ENCODE results near the gene MAP3K20. TPM values are rescaled to one million over a fixed set of nuclear protein-coding genes. Genes with fewer than 3 reads are reported as not detected.
A peak's percentile ranks its signal among the peaks of the same experiment; 100 is the strongest.

The MAP3K20 gene
- total and polyA plus RNA-seq, 2 experiments from 2014 or later: 151 to 169 TPM

DNA sequence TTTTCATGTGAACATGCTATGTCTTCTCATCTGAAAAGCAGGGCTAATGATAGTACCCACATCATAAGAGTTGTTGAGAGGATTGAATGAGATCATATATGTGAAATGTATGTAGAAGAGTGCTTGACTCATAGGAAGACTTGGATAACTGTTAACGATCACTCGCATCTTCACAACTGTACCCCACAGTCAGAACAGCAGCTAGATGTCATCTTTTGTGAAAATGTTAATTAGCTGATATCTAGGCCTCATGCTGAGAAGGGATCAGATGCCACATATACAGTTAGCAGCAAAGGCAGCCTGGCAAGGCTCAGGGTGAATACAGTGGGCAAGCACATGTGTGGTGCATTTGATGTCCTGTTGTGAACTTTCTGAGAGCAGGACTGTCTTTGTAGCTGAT lies 24.2 kb downstream of the MAP3K20 start:
- Histone ChIP-seq H3K27ac (no peak overlapping the region), H3K27me3 (no peaks in the 10 kb centered on the region), H3K9me3 (ENCODE audit: low read depth) (no peaks in the 10 kb centered on the region), H3K4me3 (no peak overlapping the region), H3K36me3 (peaks cover 27% of the 10 kb centered on the region), H3K4me1 (ENCODE audit: low read depth) (peaks cover 9% of the 10 kb centered on the region)
- DNase-seq (ENCODE audit: low read depth in 1 of 2, low spot score in 1 of 2): no peak
- TF ChIP-seq, protein P1, sequence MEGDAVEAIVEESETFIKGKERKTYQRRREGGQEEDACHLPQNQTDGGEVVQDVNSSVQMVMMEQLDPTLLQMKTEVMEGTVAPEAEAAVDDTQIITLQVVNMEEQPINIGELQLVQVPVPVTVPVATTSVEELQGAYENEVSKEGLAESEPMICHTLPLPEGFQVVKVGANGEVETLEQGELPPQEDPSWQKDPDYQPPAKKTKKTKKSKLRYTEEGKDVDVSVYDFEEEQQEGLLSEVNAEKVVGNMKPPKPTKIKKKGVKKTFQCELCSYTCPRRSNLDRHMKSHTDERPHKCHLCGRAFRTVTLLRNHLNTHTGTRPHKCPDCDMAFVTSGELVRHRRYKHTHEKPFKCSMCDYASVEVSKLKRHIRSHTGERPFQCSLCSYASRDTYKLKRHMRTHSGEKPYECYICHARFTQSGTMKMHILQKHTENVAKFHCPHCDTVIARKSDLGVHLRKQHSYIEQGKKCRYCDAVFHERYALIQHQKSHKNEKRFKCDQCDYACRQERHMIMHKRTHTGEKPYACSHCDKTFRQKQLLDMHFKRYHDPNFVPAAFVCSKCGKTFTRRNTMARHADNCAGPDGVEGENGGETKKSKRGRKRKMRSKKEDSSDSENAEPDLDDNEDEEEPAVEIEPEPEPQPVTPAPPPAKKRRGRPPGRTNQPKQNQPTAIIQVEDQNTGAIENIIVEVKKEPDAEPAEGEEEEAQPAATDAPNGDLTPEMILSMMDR (IDR thresholded peaks at IDR 0.05; ENCODE audit: low read depth, low read length): no peak

DNA sequence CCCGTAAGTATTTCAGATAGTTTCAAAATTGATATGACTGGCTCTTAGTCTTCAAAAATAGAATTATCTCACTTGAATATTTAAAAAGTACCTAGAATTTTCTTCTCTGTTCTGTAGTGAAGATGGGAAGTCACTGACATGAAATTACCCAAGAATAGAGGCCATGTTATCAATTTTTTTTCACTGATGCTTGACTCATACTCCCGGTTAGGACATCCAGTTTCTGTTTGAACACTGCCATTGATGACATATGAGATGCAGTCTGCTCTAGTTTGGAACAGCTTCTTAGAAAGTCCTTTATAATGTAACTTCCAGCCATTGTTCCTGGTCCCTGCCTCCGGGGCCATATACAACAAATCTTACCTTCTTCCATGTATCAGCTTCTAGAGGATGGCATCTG lies 26.0 kb downstream of the MAP3K20 start:
- H3K4me1 ChIP-seq (ENCODE audit: low read depth): peaks cover 13% of the 10 kb centered on the region
- H3K36me3 ChIP-seq: peaks cover 13% of the 10 kb centered on the region
- H3K27ac ChIP-seq: no peak overlapping the region
- no peaks in the 10 kb centered on the region for H3K9me3 ChIP-seq (ENCODE audit: low read depth)
- peak in 1 of 2 donors; percentile 79 for DNase-seq (ENCODE audit: low read depth in 1 of 2, low spot score in 1 of 2)
- H3K27me3 ChIP-seq: no peaks in the 10 kb centered on the region
- no peak overlapping the region for H3K4me3 ChIP-seq
- TF ChIP-seq, protein P1 (IDR thresholded peaks at IDR 0.05; ENCODE audit: low read depth, low read length): no peak

DNA sequence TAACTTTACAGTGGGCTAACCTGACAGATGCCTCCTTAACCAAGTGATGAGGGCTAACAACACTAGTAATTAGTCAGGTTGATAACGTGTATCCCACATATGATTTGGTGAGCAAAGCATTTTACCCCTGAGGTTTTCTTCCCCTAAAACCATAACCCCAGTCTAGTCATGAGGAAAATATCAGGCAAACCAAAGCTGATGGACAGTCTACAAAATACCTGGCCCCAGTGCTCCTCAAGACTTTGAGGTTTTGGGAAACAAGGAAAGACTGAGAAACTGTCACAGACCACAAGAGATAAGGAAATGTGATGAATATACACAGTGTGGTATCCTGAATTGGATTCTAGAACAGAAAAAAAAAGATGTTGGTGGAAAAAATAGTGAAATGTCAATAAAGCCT lies 28.5 kb downstream of the MAP3K20 start:
- TF ChIP-seq, protein P1 (IDR thresholded peaks at IDR 0.05; ENCODE audit: low read depth, low read length): no peak
- Histone ChIP-seq H3K36me3 (peaks cover 11% of the 10 kb centered on the region), H3K27ac (no peak overlapping the region), H3K27me3 (no peaks in the 10 kb centered on the region), H3K4me1 (ENCODE audit: low read depth) (peaks cover 22% of the 10 kb centered on the region), H3K4me3 (no peak overlapping the region), H3K9me3 (ENCODE audit: low read depth) (no peaks in the 10 kb centered on the region)
- no peak for DNase-seq (ENCODE audit: low read depth in 1 of 2, low spot score in 1 of 2)

DNA sequence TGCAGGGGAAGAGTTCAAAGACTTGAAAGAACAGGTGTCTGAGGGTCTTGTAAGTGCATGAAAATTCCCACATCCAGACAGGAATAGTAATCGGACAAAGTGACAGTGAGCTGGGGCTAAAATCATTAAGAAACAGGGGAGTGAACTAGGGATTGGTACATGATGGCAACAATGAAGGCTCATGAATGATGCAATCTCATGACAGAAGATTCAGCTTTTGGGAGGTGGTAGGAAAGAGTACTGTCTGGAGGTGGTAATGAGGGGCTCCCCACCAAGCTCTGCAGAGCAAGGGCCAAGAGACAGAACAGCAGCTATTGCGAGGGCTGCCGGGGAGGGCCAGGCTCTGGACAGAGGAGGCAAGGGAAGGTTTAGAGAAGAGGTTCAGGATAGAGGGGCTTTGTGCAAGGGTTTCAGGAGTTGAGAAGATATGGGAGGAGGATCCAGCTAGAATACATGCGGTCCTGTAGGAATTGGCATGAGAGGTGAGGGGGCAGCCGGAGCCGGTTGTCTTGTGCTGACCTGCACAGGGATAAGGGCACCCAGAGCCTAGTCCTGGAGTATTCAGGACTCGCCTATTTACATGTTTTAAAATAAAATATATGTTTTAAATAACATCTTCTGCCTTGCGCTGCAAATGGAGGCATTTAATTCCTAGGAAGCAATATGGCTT lies 31.4 kb downstream of the MAP3K20 start:
- no peak for DNase-seq (ENCODE audit: low read depth in 1 of 2, low spot score in 1 of 2)
- TF ChIP-seq, protein P1 (IDR thresholded peaks at IDR 0.05; ENCODE audit: low read depth, low read length): no peak
- peaks cover 6% of the 10 kb centered on the region for H3K36me3 ChIP-seq
- H3K4me3 ChIP-seq: no peak overlapping the region
- H3K27ac ChIP-seq: peak overlapping the region; percentile 67
- H3K27me3 ChIP-seq: no peaks in the 10 kb centered on the region
- no peaks in the 10 kb centered on the region for H3K9me3 ChIP-seq (ENCODE audit: low read depth)
- peaks cover 29% of the 10 kb centered on the region for H3K4me1 ChIP-seq (ENCODE audit: low read depth)

DNA sequence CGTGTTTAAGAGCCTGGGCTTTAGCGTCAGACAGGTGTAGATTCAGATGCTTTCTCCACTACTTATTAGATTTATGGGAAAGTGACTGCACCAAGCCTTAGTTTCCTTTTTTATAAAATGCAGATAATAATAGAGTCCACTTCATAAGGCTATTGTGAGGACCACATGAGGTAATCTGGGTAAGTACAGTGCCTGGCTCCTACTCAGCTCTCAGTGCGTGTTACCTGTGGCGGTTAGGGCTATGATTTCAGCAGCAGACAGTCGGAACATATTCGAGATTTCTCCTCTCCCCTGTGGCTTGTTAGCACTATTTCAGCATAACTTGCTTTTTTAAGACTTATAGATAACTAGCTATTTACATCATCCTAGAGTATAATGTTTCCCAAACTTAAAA lies 32.0 kb downstream of the MAP3K20 start:
- TF ChIP-seq, protein P1 (IDR thresholded peaks at IDR 0.05; ENCODE audit: low read depth, low read length): no peak
- DNase-seq (ENCODE audit: low read depth in 1 of 2, low spot score in 1 of 2): no peak
- H3K9me3 ChIP-seq (ENCODE audit: low read depth): no peaks in the 10 kb centered on the region
- no peaks in the 10 kb centered on the region for H3K27me3 ChIP-seq
- peaks cover 6% of the 10 kb centered on the region for H3K36me3 ChIP-seq
- peak overlapping the region; percentile 67 for H3K27ac ChIP-seq
- peaks cover 29% of the 10 kb centered on the region for H3K4me1 ChIP-seq (ENCODE audit: low read depth)
- H3K4me3 ChIP-seq: no peak overlapping the region
